NCI-H1105 treated with DMSO at 0.1 percent for 48 hours (cell line): ENCODE data around the gene BASP1.
"Not testable (repeated sequence)": the region's sequence is repeated elsewhere in the genome, so short reads cannot be mapped to it uniquely, and the experiment has no call there.

Source experiments
- DNase-seq: peaks from one replicate; lab custom pipeline; 2025; lab: John Stamatoyannopoulos, UW

BASP1 gene

GRCh38 chr5:17289681-17290539, 72.5 kb downstream of the BASP1 start:
- DNase-seq = no peak

GRCh38 chr5:17290540-17290974, 73.1 kb downstream of the BASP1 start:
- no peak for DNase-seq

GRCh38 chr5:17292434-17293015, 75.1 kb downstream of the BASP1 start:
- no peak for DNase-seq

- no peak for DNase-seq
Measured at GRCh38 chr5:17294639-17295311, 77.3 kb downstream of the BASP1 start.

- no peak for DNase-seq
Measured at GRCh38 chr5:17295671-17296070, 78.2 kb downstream of the BASP1 start.

GRCh38 chr5:17302106-17302505, 84.7 kb downstream of the BASP1 start:
- DNase-seq = no peak

- DNase-seq = no peak
Measured at GRCh38 chr5:17302604-17303003, 85.2 kb downstream of the BASP1 start.

- no peak for DNase-seq
Measured at GRCh38 chr5:17304282-17304681, 86.9 kb downstream of the BASP1 start.

GRCh38 chr5:17305017-17305416, 87.6 kb downstream of the BASP1 start:
- no peak for DNase-seq

GRCh38 chr5:17305964-17306725, 88.7 kb downstream of the BASP1 start:
- DNase-seq = no peak

- no peak for DNase-seq
Measured at GRCh38 chr5:17306726-17307091, 89.3 kb downstream of the BASP1 start.

GRCh38 chr5:17307440-17307839, 90.0 kb downstream of the BASP1 start:
- DNase-seq = not testable (repeated sequence)

GRCh38 chr5:17308326-17309065, 91.1 kb downstream of the BASP1 start:
- DNase-seq = no peak

- DNase-seq = no peak
Measured at GRCh38 chr5:17309462-17309861, 92.0 kb downstream of the BASP1 start.

GRCh38 chr5:17310502-17310901, 93.1 kb downstream of the BASP1 start:
- not testable (repeated sequence) for DNase-seq

- not testable (repeated sequence) for DNase-seq
Measured at GRCh38 chr5:17311811-17312210, 94.4 kb downstream of the BASP1 start.

- no peak for DNase-seq
Measured at GRCh38 chr5:17312358-17312757, 94.9 kb downstream of the BASP1 start.

- peak; percentile 8 for DNase-seq
Measured at GRCh38 chr5:17314907-17315471, 97.6 kb downstream of the BASP1 start.

GRCh38 chr5:17315710-17316221, 98.3 kb downstream of the BASP1 start:
- no peak for DNase-seq

- DNase-seq = no peak
Measured at GRCh38 chr5:17316970-17317459, 99.6 kb downstream of the BASP1 start.

GRCh38 chr5:17317473-17317872, 100.0 kb downstream of the BASP1 start:
- DNase-seq = no peak
